HG03108 (cell line): ENCODE results near the gene NEURL1.
"Not testable (repeated sequence)": the region's sequence is repeated elsewhere in the genome, so short reads cannot be mapped to it uniquely, and the experiment has no call there.

Experiments used
- ATAC-seq: cut with Tn5 transposase; IDR thresholded peaks from one replicate; pipeline ENCODE4 v1.9.1; 2021; ENCODE audit warnings: moderate library complexity; ENCODE audit not compliant: unreplicated experiment

NEURL1 gene

DNA sequence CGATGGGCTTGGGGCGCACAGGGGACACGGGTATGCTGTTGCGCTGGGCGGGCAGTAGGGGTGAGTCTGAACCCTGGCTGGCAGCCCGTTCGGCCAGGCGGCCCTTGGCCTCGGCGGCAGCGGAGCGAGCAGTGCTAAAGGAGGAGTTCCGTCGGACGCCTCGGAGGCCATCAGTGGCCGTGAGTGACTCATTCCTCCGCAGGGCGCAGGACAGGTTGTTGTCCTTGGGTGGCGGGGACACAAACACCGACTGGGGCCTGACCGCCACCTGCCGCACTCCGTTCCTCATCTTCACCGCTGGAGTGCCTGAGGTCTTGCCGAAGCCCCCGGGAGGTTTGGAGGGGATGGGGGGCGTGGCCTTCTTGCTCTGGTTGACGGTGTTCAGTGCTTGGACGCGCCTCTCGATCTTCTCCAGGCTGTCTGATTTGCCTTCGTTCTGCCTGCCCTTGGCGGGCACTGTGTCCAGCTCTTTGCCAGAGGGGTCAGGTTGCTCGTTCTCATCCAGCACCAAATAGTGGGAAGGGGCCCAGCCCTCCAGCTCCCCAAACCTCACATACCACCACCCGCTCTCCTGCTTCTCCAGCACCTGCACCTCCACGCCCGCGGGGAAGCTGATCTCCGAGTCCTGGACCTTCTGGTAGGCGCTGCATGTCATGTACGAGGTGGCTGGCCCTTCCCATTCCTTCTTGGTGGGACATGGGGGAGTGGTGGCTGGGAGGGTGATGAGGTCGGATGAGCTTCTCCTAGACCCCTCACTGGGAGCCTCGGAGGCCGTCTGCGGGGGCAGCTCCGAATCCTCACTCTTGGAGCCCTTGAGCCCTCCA is 108.7 kb downstream of the NEURL1 start:
- ATAC-seq: no peak

- no peak for ATAC-seq
Observed at GRCh38 chr10:103602852-103603155, 109.3 kb downstream of the NEURL1 start.

DNA sequence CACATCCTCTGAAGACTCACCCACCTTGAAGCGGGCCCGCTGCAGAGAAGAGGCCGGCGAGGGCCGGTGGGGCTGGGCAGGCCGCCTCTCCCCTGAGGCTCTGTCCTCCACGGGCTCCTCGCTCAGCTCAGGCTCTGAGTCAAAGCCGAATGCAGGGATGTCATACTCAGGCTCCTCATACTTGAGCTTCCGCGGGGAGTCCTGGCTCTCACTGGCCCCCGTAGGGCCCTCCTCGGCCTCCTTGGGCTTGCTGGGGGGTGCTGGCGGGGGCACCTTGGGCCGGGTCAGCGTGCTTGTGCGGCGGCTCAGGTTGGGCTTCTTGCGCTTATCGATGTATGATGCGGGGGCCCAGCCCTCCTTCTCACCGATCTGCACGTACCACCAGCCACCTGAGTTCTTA is 109.9 kb downstream of the NEURL1 start:
- ATAC-seq: no peak

GRCh38 chr10:103605359-103606096 is 112.0 kb downstream of the NEURL1 start:
- no peak for ATAC-seq

DNA sequence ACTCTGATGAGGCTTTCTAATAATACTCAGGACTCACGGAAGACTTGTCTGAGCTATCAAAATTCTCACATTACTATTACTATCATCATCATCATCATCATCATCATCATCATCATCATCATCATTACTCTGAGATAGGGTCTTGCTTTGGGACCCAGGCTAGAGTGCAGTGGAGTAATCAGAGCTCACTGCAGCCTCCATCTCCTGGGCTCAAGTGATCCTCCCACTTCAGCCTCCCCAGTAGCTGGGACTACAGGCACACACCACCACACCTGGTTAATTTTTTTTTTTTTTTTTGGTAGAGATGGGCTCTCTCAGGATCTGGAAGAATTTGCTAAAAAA is 112.6 kb downstream of the NEURL1 start:
- not testable (repeated sequence) for ATAC-seq

DNA sequence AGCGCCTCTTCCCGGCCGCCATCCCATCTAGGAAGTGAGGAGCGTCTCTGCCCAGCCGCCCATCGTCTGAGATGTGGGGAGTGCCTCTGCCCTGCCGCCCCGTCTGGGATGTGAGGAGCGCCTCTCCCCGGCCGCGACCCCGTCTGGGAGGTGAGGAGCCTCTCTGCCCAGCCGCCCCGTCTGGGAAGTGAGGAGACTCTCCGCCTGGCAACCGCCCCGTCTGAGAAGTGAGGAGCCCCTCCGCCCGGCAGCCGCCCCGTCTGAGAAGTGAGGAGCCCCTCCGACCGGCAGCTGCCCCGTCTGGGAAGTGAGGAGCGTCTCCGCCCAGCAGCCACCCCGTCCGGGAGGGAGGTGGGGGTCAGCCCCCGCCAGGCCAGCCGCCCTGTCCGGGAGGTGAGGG is 113.5 kb downstream of the NEURL1 start:
- ATAC-seq: not testable (repeated sequence)

- ATAC-seq: not testable (repeated sequence)
Observed at GRCh38 chr10:103608056-103608455, 114.6 kb downstream of the NEURL1 start.

DNA sequence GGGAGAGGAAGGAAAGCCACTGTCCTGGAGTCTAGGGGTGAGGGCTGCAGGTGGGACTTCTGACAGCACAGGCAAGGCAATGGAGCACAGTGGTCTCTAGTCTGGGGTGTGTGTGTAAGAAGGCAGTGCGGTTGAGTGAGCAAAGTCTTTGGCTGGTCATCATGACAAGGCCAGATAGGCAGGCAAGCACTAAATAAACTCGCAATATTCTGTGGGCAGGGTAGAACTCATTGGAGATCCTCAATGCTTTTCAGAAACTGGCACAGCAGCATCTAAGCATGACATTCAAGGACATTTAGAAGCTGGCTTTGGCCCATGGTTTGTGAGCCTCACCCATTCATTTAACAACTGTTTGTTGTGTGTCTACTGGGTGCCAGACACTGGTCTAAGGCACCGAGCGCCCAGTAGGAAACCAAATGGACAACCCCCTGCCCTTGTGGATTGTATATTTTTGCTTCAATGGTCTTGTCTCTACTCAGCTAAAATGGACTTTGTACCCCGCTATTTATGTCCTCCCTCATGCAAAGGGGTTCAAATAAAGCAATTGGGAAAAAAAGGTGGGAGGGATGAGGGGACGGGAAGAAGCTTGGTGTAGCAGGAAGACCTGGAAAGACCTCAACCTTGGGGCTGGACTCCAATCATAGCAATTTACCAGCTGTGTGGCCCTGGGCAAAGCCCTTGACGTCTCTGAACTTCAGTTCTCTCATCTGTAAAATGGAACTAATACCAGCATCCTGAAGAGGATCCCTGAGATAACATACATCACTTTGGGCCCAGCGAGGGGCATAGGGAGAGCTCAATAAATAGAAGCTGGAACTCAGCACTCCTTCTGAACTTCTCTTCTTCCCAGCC is 116.0 kb downstream of the NEURL1 start:
- no peak for ATAC-seq

DNA sequence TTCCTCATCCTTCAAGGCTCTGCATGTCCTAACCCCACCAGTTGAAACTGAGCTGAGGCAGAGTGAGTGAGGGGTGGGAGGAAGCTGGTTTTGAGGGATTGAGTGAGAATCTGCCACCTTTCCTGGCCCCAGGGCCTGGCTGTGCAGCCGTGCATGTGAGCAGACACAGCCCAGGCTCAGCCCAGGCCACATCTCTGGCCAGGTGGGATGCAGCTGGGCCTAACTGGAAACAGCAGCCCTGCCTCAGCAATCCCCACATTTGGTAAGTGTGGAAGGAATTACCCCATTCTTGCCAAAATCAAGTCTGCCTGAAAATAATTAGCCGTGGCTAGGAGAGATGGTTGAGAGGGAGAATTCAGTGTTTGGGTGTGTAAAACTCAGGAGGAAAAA is 116.6 kb downstream of the NEURL1 start:
- ATAC-seq: no peak

DNA sequence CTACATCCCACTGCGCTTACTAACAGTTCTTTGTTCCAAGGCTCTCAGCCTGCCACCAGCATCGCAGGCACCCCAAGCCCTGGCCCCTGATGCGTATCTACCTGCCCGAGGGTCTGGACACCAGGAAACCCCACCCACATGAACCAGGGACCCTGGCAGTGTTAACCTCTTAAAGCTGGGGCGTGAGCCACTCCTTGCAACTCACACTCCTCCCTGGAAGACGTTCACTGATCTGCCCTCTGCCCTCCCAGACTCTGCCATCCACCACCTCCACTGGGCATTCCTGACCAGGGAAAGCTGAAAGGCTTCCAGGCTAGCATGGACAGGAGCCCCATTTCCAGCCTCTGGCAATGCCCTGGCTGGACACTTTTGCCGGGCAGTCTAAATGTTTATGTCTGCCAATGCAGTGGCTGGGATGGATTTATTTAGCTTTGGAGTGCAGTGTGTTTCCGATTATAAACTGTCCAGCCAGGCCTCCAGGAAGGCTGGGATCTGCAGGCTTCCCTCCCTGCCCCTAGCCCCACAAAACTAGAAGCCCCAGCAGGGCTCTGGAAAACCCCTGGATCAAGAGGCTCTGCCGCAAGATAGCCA is 117.5 kb downstream of the NEURL1 start:
- ATAC-seq: no peak

- ATAC-seq: no peak
Observed at GRCh38 chr10:103612462-103613365, 119.2 kb downstream of the NEURL1 start.

DNA sequence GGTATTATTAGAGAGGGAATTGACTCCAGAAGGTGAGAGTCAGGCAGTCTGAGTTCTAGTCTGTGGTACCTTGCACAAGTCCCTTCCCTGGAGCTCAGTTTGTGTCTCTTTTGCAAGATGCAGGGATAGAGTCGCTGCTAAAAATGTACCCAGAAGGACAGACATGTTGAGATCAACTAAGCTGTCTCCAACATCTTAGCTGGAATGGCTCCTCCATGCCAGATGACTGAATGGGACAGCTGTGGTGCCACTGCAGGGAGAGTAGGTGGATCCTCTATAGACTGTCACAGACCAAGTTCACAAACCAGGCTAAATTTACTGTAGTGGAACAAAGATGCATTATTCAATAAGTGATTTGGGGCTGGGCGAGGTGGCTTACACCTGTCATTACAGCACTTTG is 120.1 kb downstream of the NEURL1 start:
- ATAC-seq: no peak

- ATAC-seq: no peak
Observed at GRCh38 chr10:103614306-103615158, 121.0 kb downstream of the NEURL1 start.

DNA sequence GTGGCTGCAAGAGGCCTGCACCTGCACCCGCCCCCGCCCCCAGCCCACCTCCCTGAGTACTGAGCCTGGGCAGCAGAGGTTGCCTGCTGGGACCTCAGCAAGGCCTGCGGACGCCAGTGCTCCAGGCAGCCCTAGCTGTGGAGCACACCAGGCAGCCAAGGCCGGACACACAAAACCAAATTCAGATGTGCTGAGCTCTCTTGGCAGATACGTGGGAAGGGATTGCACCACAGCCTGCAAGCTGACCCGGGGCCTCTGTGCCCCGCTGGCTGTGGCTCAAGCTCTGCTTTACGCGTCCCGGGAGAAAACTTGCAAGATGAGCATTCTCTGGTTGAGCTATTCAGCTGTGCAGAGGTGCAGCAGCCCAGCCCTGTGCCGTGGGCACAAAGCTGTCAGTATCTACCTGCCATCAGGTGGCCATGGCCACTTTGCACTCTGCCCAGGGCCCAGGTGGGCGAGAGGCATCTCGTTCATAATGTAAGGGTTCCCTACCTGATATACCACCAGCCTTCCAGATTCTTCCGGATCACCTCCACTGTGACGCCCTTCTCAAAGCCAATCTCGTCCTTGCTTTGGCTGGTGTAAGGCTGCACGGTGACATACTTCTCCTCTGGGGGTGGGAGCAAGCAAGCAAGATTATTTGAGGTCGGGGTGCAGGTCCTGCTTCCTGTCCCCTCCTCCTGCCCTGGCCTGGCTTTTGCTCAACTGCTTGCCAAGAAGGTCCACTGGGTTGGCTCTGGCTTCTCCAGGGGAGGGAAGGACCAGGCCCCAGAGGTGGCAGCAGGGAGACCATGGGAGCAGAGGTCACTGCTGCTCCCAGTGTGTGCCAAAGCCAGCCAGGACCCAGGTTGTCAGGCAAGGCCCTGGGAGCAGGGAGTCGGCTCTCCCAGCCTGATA is 123.4 kb downstream of the NEURL1 start:
- ATAC-seq: no peak

- ATAC-seq: no peak
Observed at GRCh38 chr10:103617602-103618385, 124.3 kb downstream of the NEURL1 start.

GRCh38 chr10:103618575-103619423 is 125.3 kb downstream of the NEURL1 start:
- no peak for ATAC-seq
